Lower leg skin (tissue), 4 donors: ENCODE data around the gene APBB2. TPM values are rescaled to one million over a fixed set of nuclear protein-coding genes. Genes with fewer than 3 reads are reported as not detected.

Source experiments
- DNase-seq, 2 donors: peaks; one replicate each; pipeline ENCODE4 v3.0.0-alpha.2; 2019; ENCODE audit warnings: low spot score in 2 of 2
- H3K4me3 ChIP-seq: fragments of 200-600 bp; sonication (generic); 2 replicates; pipeline ENCODE4 v1.5.1; 2017; ENCODE audit warnings: mild to moderate bottlenecking, low read depth; ENCODE audit not compliant: poor library complexity, severe bottlenecking
- POLR2A ChIP-seq, 2 donors: fragments of 450-650 bp; IDR thresholded peaks; one replicate each; pipeline ENCODE4 v1.6.1; 2016 to 2017; ENCODE audit warnings: antibody characterized with exemption in 2 of 2, mild to moderate bottlenecking in 1 of 2, moderate library complexity in 1 of 2
- WGBS, 2 donors: methylation state at CpG; one replicate each; pipeline ENCODE4 v1.1.5; 2018; 5-methylcytosine and 5-hydroxymethylcytosine counted together
- intact Hi-C: fragments of 100-400 bp; cut with DNase I; formaldehyde crosslinking; loops from one replicate; pipeline ENCODE4 v1.15.0; 2023; ENCODE audit warnings: low total_unique reads
- total RNA-seq, 4 donors: library from RNA; depleted of rRNA; stranded (reverse); fragments of >200 nt; gene quantifications; one replicate each; pipeline ENCODE4 v1.1.0, GENCODE V29; 2016
- TF ChIP-seq, protein P1 (sequence below), 3 donors: fragments of 450-650 bp; IDR thresholded peaks; one replicate each; pipeline ENCODE4 v1.5.1; 2016; ENCODE audit warnings: antibody characterized with exemption in 3 of 3, mild to moderate bottlenecking in 3 of 3, moderate library complexity in 2 of 3

Gene APBB2
- total RNA-seq, 4 donors from 2014 or later = 24.0 to 49.2 (median 43.3) TPM

DNA sequence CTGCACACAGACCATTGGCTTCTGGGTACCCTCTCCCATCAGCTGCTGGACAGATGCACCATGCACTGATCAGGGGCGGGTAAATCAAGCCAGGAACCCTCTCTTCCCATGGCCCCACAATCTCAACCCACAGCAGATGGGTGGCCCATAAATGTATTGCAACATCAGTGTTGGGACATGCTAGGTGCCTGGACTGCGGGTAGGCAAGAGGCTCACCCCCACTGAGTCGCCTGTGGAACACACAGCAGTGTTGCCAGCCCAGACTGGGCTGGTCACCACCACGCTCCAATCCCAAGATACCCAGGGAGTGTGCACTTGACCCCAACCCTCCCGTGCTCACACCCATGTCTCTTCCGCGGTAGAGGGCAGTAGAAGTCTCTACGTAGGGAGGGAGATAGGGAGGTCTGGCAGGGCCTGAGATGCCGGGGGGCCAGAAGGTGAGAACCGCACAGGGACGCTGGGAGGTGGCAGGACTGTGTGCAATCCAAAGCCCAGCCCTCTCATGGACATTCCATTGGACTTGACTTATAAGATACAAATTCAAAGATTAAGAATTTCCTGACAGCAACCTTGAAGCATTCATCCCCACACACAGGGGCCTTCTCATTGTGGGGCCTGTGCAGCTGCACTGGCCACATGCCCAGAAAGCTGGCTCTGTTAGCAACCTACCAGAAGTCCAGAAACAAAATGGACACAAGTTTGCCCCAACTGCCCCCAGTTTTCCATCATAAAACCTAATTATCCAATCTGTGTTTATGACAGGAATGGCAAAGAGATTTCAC lies 280.9 kb downstream of the APBB2 start:
- 86 to 90% methylated on average over 11 of the region's 11 CpGs for WGBS, 2 donors
- intact Hi-C loops = no loop called here
- TF ChIP-seq POLR2A (IDR thresholded peaks at IDR 0.05) = no peak
- TF ChIP-seq, protein P1, sequence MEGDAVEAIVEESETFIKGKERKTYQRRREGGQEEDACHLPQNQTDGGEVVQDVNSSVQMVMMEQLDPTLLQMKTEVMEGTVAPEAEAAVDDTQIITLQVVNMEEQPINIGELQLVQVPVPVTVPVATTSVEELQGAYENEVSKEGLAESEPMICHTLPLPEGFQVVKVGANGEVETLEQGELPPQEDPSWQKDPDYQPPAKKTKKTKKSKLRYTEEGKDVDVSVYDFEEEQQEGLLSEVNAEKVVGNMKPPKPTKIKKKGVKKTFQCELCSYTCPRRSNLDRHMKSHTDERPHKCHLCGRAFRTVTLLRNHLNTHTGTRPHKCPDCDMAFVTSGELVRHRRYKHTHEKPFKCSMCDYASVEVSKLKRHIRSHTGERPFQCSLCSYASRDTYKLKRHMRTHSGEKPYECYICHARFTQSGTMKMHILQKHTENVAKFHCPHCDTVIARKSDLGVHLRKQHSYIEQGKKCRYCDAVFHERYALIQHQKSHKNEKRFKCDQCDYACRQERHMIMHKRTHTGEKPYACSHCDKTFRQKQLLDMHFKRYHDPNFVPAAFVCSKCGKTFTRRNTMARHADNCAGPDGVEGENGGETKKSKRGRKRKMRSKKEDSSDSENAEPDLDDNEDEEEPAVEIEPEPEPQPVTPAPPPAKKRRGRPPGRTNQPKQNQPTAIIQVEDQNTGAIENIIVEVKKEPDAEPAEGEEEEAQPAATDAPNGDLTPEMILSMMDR (IDR thresholded peaks at IDR 0.05) = no peak
- no peak overlapping the region for H3K4me3 ChIP-seq
- DNase-seq = no peak

DNA sequence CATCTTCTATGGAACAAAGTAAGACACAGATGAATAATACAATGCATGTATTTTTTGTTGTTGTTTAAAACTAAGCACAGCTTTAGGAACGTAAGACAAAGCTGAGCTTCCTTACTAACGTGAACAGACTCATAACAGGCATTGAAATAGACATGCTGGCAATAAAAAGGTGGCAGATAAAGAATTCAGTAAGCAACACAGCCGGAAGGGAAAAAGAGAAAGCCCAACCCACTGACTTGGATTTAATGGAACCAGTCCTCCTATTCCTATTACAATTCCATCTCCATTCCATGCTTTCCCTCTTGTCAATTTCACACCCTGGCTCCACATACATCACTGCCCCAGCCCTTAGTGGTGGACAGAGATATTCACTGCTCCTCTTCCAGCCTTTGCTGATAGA lies 282.5 kb downstream of the APBB2 start:
- H3K4me3 ChIP-seq = no peak overlapping the region
- no peak for TF ChIP-seq POLR2A (IDR thresholded peaks at IDR 0.05)
- TF ChIP-seq, protein P1 (IDR thresholded peaks at IDR 0.05) = no peak
- intact Hi-C loops = no loop called here
- no peak for DNase-seq
- 37 to 51% methylated on average over 3 of the region's 3 CpGs for WGBS, 2 donors

DNA sequence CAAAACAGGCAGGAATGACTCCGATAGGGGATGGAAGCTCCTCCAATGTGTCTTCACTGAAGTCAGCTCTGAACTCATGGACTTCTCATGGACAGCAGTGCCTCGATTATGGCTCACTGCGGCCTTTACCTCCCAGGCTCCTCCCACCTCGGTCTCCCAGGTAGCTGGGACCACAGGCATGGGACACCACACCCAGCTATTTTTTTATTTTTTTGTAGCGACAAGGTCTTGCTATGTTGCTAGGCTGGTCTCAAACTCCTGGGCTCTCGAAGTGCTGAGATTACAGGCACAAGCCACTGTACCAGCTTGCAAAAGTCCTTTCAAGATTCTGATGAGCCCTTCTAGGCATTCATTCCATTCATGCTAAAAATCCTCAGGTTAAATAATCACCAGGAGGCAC lies 283.1 kb downstream of the APBB2 start:
- intact Hi-C loops = no loop called here
- no peak for TF ChIP-seq POLR2A (IDR thresholded peaks at IDR 0.05)
- TF ChIP-seq, protein P1 (IDR thresholded peaks at IDR 0.05) = no peak
- 59 to 60% methylated on average over 6 of the region's 6 CpGs for WGBS, 2 donors
- DNase-seq = no peak
- no peak overlapping the region for H3K4me3 ChIP-seq

DNA sequence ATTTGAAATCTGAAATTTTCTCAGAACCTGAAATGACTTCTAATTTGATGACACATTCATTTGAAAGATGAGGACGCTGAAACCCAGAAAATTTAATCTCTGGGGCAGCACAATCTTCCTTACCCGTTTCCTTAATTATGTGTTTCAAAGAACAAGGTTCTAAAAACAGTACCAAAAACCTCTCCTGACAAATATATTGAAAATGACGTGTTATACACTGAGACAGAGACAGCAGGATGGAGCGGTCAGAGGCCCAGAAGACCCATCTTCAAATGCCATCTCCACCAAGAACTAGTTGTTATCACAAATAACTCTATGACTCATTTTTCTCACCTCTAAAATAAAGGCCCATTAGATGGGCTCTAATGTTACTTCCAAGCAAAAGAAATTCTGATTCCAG lies 287.3 kb downstream of the APBB2 start:
- no peak for TF ChIP-seq POLR2A (IDR thresholded peaks at IDR 0.05)
- TF ChIP-seq, protein P1 (IDR thresholded peaks at IDR 0.05) = no peak
- 79 to 82% methylated on average over 4 of the region's 4 CpGs for WGBS, 2 donors
- intact Hi-C loops = loop anchor here (5.0 kb wide), 1 partner anchor 45 kb away; no protein-coding TSS in a partner anchor
- DNase-seq = no peak
- no peak overlapping the region for H3K4me3 ChIP-seq

DNA sequence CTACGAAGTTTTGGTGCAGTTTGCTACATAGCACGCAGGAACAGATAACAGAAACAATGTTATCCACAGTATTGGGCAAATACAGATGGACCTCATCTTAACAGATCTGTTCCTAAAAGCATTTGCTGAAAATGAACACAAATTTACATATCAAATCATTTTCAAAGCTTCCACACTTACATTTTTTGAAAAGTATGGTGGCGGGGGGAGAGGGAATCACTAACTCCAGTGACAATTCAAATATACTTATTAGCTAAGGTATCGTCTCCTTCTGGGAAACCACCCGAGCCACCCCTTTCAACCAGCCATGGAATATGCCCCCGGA lies 289.6 kb downstream of the APBB2 start:
- no peak for TF ChIP-seq POLR2A (IDR thresholded peaks at IDR 0.05)
- TF ChIP-seq, protein P1 (IDR thresholded peaks at IDR 0.05) = no peak
- no peak for DNase-seq
- intact Hi-C loops = loop anchor here (5.0 kb wide), 2 partner anchors 48 to 288 kb away; partner anchors contain the start of gene APBB2
- 81 to 87% methylated on average over 6 of the region's 6 CpGs for WGBS, 2 donors
- no peak overlapping the region for H3K4me3 ChIP-seq
